Kidney (tissue), 14 donors: ENCODE data around the gene GALNT17. TPM values are rescaled to one million over a fixed set of nuclear protein-coding genes. Genes with fewer than 3 reads are reported as not detected.
A peak's percentile ranks its signal among the peaks of the same experiment; 100 is the strongest.

Experiments used
- DNase-seq, 5 donors: peaks; one replicate each; pipeline ENCODE4 v3.0.0-alpha.2; 2013 to 2020
- FAIRE-seq: peaks from 2 replicates; lab custom pipeline; 2012; peaks lifted over from hg19 to GRCh38; lab: Jason Lieb, UNC
- H3K27ac ChIP-seq, 2 donors: one replicate each; pipeline ENCODE4 v1.7.0; 2013; ENCODE audit warnings: low read depth in 2 of 2, low read length in 2 of 2, inconsistent platforms in 1 of 2
- H3K27me3 ChIP-seq: one replicate; pipeline ENCODE4 v1.7.1; 2013; ENCODE audit warnings: low read length, inconsistent platforms; ENCODE audit not compliant: control insufficient read depth, insufficient read depth
- H3K36me3 ChIP-seq, 3 donors: one replicate each; pipeline versions ENCODE4 v1.7.0 to v1.7.1; 2013; ENCODE audit warnings: low read length in 3 of 3, control low read depth in 1 of 3, inconsistent platforms in 1 of 3; ENCODE audit not compliant: insufficient read depth in 3 of 3, control insufficient read depth in 2 of 3
- H3K4me1 ChIP-seq, 3 donors: one replicate each; pipeline versions ENCODE4 v1.7.0 to v1.7.1; 2013; ENCODE audit warnings: low read length in 3 of 3, inconsistent platforms in 1 of 3, low read depth in 1 of 3; ENCODE audit not compliant: control insufficient read depth in 2 of 3, insufficient read depth in 2 of 3
- H3K4me3 ChIP-seq, 3 donors: one replicate each; pipeline versions ENCODE4 v1.7.0 to v1.8.1; 2013; ENCODE audit warnings: low read length in 3 of 3, control low read depth in 1 of 3, inconsistent platforms in 1 of 3
- H3K9ac ChIP-seq, 3 donors: one replicate each; pipeline versions ENCODE4 v1.7.0 to v1.7.1; 2013; ENCODE audit warnings: low read length in 3 of 3, control low read depth in 1 of 3, inconsistent platforms in 1 of 3
- H3K9me3 ChIP-seq, 3 donors: one replicate each; pipeline versions ENCODE4 v1.7.0 to v1.7.1; 2013; ENCODE audit warnings: low read length in 3 of 3, control low read depth in 1 of 3, inconsistent platforms in 1 of 3; ENCODE audit not compliant: control insufficient read depth in 2 of 3, insufficient read depth in 1 of 3
- CTCF ChIP-seq: IDR thresholded peaks from 3 replicates; pipeline ENCODE4 v1.5.1; 2012; ENCODE audit warnings: mild to moderate bottlenecking, moderate library complexity, borderline replicate concordance; ENCODE audit not compliant: insufficient read depth; ENCODE audit errors: extremely low read depth
- intact Hi-C: fragments of 100-400 bp; cut with DNase I; formaldehyde crosslinking; loops from one replicate; pipeline ENCODE4 v1.11.1; 2022
- polyA plus RNA-seq: library from polyadenylated mRNA; stranded (reverse); fragments of 350-450 nt; fragmentation: Illumina TruSeq; extraction: RNeasy Lipid Tissue Mini Kit (QIAGEN cat#74804); gene quantifications from one replicate; pipeline ENCODE4 v1.2.3, GENCODE V29; 2014; ENCODE audit warnings: low read depth, low replicate concordance; ENCODE audit not compliant: insufficient read depth
- total RNA-seq: library from RNA; stranded (reverse); fragmentation: NEBNext Ultra II Directional; extraction: Animal tissue kit (Norgen Biotek cat#: 25700); gene quantifications from one replicate; pipeline ENCODE4 v1.2.1, GENCODE V29; 2021
- donor health status: control.
- donor health status: control.
- donor health status: control.
- donor health status: control.
- donor health status: control.
- donor health status: DM: yes; HTN: yes; CAD: no.
- donor health status: Normal renal cell carcinoma (clear cell type).

The GALNT17 gene
- total and polyA plus RNA-seq, 2 donors from 2014 or later, result 2.4 to 5.5 TPM

- FAIRE-seq, result no peak
- no peak overlapping the region for H3K9ac ChIP-seq
- no peak overlapping the region for H3K27ac ChIP-seq
Measured at GRCh38 chr7:71145906-71146901, 14.3 kb downstream of the GALNT17 start.

GRCh38 chr7:71148098-71148497, 16.2 kb downstream of the GALNT17 start:
- DNase-seq, result no peak
- H3K27me3 ChIP-seq, result no peaks in the 10 kb centered on the region
- no peak overlapping the region for H3K4me3 ChIP-seq
- no peak for TF ChIP-seq CTCF
- no peaks in the 10 kb centered on the region for H3K4me1 ChIP-seq
- no peaks in the 10 kb centered on the region for H3K36me3 ChIP-seq
- H3K27ac ChIP-seq, result no peak overlapping the region
- intact Hi-C loops, result no loop called here
- peaks cover 0 to 5% (median 0%) of the 10 kb centered on the region in 3 donors for H3K9me3 ChIP-seq
- no peak overlapping the region for H3K9ac ChIP-seq
- FAIRE-seq, result no peak

More at GRCh38 chr7:71145906-71146901, 14.3 kb downstream of the GALNT17 start:
- TF ChIP-seq CTCF, result no peak
- Histone ChIP-seq H3K27me3 (no peaks in the 10 kb centered on the region), H3K4me1 (no peaks in the 10 kb centered on the region), H3K36me3 (no peaks in the 10 kb centered on the region), H3K9me3 (peaks cover 0 to 5% (median 0%) of the 10 kb centered on the region in 3 donors), H3K4me3 (no peak overlapping the region)
- peak in 4 of 5 donors; percentile 31 to 67 (median 47) for DNase-seq
- intact Hi-C loops, result no loop called here

- FAIRE-seq (no peak), DNase-seq (no peak)
- peaks cover 0 to 3% (median 0%) of the 10 kb centered on the region in 3 donors for H3K9me3 ChIP-seq
- H3K27me3 ChIP-seq, result no peaks in the 10 kb centered on the region
- intact Hi-C loops, result no loop called here
- no peak overlapping the region for H3K4me3 ChIP-seq
- H3K27ac ChIP-seq, result no peak overlapping the region
- H3K36me3 ChIP-seq, result no peaks in the 10 kb centered on the region
- TF ChIP-seq CTCF, result no peak
- no peak overlapping the region for H3K9ac ChIP-seq
- H3K4me1 ChIP-seq, result no peaks in the 10 kb centered on the region
Measured at GRCh38 chr7:71155236-71155635, 23.3 kb downstream of the GALNT17 start.
